HG03469 (cell line): ENCODE results near the gene LRP10.
"Not testable (repeated sequence)": the region's sequence is repeated elsewhere in the genome, so short reads cannot be mapped to it uniquely, and the experiment has no call there.

Experiments used
- ATAC-seq: cut with Tn5 transposase; IDR thresholded peaks from one replicate; pipeline ENCODE4 v1.9.1; 2021; ENCODE audit warnings: mild to moderate bottlenecking, moderate library complexity, moderate number of reproducible peaks; ENCODE audit not compliant: unreplicated experiment

The LRP10 gene

DNA sequence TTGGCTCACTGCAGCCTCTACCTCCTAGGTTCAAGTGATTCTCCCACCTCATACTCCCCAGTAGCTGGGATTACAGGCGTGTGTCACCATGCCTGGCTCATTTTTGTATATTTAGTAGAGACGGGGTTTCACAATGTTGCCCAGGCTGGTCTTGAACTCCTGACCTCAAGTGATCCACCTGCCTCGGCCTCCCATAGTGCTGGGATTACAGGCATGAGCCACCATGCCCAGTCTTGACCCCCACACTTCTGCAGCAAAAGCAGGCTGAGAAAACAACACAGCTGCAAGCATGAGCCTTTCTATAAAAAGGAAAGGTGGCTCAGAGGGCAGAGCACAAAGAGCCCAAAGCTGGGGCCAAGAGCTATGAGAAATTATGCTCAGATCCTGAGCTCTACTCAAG, 11.2 kb upstream of the LRP10 start:
- ATAC-seq, result not testable (repeated sequence)

DNA sequence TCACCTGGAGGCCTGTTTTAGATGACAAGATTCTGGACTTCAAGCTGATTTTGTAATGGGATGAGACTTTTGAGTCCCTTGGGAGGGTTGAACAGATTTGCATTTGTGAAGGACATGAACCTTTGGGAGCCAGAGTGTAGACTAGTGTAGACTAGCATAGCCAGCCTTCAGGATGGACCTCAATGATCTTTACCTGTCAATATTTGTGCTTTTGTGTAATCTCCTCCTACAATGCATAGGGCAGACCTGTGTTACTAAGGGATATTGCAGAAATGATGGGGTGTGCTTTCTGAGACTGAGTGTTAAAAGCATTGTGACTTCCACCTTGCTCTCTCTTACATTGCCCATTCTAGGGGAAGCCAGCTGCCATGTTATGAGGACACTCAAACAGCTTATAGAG, 9.9 kb upstream of the LRP10 start:
- no peak for ATAC-seq

DNA sequence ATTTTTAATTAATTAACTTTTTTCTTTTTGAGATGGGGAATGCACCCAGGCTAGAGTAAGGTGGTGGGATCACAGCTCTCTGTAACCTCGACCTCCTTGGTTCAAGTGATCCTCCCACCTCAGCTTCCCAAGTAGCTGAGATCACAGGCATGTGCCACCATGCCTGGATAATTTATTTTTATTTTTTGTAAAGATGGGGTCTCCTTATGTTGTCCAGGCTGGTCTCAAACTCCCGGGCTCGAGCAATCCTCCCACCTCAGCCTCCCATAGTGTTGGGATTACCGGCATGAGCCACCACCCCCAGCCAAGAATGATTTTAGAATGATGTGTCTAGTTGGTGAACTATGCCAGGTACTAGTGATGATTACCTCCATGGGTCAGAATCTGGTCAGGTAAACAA, 6.6 kb upstream of the LRP10 start:
- ATAC-seq, result no peak

DNA sequence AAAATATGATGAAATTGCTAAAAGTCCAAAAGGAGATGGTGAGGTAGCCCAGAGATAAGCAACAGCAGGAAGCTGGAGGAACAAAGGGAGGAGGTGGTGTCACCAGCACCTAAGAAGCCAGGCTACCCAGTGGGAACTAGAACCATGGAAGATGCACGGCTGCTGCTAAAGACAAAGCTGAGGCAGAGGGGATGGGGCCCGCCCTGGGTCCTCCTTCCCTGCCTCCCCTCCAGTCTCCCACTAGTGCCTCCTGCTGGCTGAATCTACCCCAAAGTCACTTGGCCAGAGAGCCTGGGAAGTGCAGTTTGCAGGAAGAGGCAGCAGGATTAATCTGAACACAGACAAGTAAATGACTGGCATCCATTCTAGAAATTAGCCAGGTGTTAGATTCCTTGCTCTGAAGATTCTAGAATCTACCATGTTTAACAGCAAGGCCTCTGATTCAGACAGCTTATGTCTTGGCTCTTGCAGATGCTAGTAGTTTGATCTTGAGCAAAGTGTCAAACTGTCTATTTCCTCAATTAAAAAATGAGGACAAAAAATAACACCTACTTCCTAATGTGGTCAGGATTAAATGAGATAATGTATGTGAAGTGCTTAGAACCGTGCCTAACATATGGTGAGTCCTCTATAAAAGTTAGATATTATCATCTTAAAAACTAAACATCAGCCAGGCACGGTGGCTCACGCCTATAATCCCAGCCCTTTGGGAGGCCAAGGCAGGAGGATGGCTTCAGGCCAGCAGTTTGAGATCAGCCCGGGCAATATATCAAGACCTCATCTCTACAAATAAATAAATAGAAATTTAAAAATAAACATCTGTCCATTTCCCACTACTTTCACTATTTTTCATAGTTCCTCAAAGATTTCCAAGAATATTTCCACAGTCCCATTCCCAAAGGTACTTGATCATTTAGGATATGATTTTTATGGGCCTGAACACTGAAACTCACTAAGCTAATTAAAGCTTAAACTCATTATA, 5.8 kb upstream of the LRP10 start:
- no peak for ATAC-seq

DNA sequence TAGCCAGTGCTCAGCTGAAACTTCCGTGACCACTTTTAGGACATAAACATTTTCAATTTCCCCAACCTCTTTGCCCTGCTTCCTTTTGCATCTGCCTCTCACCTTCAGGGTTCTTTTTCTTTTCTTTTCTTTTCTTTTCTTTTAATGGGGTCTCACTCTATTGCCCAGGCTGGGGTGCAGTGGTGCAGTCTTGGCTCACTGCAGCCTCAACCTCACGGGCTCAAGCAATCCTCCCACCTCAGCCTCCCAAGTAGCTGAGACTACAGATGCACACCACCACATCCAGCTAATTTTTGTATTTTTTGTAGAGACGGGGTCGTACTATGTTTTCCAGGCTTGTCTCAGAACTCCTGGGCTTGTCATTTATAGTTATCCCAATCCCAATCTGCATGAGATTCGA, 4.7 kb upstream of the LRP10 start:
- no peak for ATAC-seq

DNA sequence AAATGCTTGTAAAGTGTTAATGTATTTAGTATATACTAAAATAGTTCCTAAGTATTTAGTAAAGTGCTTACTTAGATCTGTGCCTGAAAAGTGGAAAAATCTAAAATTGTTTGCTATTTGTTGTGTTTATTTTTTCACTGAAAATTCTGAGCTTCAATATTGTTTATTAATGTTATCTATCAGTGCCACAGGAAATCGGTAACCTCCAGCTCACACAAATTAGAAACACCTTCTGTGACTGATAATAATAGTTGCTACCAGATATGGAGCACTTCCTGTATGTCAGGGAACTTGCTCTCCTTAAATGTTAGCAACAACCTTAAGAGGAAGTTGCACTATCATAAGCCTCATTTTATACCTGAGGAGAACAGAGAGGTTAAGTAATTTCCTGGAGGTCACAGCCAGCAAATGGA, 723 bp upstream of the LRP10 start:
- peak; percentile 41 for ATAC-seq

DNA sequence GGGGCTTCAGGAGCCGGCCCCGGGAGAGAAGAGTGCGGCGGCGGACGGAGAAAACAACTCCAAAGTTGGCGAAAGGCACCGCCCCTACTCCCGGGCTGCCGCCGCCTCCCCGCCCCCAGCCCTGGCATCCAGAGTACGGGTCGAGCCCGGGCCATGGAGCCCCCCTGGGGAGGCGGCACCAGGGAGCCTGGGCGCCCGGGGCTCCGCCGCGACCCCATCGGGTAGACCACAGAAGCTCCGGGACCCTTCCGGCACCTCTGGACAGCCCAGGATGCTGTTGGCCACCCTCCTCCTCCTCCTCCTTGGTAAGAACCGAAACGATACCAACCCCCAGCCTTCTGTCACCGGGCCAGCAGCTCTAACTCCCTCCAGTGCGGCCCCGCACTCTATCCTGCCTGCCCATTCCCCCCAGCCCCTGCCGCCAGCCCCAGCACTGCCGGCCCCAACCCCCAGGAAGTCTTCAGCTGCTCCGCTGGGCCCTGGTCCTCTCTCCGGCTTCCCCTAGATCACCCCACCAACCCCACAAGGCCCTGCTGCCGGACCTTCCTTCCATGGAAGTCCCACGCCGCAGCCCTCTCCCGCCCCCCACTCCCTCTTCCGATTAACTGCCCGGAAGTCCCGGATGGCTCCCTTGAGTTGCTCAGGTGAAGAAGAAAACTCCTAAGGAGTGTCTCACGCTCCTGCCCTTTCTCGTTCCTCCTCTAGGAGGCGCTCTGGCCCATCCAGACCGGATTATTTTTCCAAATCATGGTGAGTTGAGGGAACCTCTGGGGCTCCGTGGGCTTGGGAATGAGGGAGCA, 693 bp downstream of the LRP10 start:
- ATAC-seq, result no peak

DNA sequence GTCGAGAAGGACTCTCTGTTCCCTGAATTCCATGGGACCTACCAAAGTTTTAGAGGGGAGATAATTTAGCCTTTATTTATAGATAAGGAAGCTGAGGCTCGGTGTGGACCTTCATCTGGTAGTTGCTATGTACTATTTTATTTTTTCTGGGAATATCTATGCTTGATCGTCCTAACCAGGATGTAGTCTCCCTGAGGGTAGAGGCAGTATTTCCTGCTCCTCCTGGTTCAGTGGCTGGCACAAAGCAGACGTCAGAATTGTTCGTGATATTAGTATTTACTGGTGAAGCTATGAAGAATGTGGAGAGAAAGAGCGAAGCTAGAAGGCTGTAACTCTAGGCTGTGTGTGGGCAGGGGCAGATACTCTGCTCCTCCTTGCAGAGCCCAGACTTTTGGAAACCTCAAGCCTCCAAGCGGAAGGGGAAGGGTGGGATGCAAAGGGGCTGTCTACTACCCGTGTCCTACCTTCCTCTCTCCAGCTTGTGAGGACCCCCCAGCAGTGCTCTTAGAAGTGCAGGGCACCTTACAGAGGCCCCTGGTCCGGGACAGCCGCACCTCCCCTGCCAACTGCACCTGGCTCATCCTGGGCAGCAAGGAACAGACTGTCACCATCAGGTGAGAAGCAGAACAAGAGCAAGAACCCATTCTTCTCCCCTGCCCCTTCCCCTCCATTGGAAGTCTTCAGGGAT, 1.4 kb downstream of the LRP10 start:
- ATAC-seq, result no peak

DNA sequence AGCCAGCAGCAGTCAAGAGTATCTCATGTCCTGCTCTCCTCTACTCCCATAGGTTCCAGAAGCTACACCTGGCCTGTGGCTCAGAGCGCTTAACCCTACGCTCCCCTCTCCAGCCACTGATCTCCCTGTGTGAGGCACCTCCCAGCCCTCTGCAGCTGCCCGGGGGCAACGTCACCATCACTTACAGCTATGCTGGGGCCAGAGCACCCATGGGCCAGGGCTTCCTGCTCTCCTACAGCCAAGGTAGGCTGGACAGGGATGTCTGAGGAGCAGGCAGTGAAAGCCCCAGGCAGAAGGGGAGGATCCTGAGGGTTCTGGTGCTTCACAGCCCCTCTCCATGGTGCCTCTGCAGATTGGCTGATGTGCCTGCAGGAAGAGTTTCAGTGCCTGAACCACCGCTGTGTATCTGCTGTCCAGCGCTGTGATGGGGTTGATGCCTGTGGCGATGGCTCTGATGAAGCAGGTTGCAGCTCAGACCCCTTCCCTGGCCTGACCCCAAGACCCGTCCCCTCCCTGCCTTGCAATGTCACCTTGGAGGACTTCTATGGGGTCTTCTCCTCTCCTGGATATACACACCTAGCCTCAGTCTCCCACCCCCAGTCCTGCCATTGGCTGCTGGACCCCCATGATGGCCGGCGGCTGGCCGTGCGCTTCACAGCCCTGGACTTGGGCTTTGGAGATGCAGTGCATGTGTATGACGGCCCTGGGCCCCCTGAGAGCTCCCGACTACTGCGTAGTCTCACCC, 3.6 kb downstream of the LRP10 start:
- no peak for ATAC-seq

DNA sequence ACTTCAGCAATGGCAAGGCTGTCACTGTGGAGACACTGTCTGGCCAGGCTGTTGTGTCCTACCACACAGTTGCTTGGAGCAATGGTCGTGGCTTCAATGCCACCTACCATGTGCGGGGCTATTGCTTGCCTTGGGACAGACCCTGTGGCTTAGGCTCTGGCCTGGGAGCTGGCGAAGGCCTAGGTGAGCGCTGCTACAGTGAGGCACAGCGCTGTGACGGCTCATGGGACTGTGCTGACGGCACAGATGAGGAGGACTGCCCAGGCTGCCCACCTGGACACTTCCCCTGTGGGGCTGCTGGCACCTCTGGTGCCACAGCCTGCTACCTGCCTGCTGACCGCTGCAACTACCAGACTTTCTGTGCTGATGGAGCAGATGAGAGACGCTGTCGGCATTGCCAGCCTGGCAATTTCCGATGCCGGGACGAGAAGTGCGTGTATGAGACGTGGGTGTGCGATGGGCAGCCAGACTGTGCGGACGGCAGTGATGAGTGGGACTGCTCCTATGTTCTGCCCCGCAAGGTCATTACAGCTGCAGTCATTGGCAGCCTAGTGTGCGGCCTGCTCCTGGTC, 4.3 kb downstream of the LRP10 start:
- ATAC-seq, result no peak

DNA sequence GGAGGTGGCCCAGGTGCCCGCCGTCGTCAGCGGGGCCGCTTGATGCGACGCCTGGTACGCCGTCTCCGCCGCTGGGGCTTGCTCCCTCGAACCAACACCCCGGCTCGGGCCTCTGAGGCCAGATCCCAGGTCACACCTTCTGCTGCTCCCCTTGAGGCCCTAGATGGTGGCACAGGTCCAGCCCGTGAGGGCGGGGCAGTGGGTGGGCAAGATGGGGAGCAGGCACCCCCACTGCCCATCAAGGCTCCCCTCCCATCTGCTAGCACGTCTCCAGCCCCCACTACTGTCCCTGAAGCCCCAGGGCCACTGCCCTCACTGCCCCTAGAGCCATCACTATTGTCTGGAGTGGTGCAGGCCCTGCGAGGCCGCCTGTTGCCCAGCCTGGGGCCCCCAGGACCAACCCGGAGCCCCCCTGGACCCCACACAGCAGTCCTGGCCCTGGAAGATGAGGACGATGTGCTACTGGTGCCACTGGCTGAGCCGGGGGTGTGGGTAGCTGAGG, 5.5 kb downstream of the LRP10 start:
- ATAC-seq, result no peak

DNA sequence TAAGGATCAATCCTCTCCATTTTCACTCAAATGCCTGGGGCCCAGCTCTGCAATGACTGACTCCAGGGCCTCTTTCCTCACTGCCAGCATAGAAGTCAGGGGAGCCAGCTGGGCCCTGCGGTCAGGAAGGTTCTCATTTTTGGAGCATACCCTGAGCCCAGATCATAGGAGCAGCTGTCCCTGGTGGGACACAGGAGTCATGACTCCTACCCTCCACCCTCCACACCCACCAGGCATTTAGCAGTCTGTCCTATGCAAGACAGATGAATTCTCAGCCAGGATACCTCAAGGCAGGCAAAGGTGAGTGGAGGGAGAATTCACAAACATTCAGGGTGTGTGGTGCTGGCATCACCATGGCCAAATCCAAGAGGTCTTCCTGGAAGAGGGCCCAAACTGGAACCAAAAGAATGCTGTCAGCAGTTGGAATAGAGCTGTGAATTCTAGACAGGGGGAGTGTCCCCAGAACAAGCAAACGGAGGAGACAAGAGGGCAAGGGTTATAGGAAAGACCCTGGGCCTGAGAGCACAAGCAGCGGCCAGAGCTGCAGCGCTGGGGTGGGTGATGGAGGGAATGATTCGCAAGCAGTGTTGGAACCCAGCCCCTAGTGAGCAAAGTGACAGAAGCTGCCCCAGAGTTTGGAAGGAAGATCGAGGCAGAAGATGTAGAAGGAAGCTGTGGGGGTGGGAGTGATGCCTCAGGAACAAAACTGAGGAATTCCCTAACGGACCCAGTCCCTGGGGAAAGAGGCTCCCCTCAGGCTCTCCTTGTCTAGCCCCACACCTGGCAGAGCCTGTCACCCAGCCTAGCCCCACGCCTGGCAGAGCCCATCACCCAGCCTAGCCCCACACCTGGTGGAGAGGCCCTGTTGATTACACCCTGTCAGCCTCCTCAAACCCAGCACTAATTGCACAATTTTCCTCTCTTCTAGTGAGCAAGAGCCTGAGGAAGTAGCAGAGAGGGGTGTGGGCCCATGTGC, 7.0 kb downstream of the LRP10 start:
- ATAC-seq, result no peak

DNA sequence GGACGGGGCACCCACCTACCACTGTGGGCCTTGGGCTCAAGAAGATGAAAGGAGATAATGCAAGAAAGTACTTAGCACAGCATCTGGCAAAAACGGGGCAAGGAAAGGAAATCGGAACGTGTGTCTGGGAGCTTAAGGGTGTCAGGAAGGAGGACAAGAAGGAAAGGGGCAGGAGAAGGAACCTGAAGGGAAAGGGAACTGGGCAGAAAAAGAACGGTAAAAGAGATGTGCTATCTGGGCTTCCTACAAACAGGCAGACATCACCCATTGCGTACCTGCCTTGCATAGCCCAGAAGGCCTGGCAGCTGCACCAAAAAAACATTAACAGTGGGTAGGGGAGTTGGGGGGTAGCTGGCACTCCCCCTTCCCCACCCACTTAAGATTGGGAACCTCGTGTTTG, 10.5 kb downstream of the LRP10 start:
- no peak for ATAC-seq

DNA sequence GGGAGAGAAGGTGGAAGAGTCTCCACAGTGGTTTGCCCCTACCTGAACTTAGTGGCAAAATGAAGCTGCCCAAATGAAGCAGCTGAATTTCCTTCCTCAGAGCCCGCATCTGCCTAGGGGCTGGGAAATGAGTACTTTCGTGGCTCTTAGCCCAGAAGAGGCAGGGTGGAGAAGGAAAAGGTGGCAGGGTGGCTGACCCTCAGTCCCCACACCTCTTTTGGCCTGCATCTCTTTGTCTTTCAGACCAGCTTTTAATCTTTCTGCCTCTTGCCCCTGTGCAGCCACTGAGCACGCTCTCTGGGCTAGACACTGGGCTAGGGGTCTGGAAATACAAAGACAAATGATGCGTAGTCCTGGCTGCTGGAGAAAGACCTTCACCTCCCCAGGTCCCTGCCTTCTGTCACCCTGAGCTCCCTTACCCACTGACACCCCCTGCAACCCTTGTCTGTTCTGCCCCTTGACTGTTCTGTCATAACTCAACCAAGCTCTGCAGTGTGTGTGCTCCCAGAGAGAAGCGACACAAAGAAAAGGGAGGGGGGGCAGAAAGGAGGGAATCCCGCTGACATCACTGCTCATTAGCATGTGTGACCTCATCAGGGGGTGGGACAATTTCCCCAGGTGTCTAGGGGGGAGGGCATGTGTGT, 11.1 kb downstream of the LRP10 start:
- ATAC-seq, result no peak

DNA sequence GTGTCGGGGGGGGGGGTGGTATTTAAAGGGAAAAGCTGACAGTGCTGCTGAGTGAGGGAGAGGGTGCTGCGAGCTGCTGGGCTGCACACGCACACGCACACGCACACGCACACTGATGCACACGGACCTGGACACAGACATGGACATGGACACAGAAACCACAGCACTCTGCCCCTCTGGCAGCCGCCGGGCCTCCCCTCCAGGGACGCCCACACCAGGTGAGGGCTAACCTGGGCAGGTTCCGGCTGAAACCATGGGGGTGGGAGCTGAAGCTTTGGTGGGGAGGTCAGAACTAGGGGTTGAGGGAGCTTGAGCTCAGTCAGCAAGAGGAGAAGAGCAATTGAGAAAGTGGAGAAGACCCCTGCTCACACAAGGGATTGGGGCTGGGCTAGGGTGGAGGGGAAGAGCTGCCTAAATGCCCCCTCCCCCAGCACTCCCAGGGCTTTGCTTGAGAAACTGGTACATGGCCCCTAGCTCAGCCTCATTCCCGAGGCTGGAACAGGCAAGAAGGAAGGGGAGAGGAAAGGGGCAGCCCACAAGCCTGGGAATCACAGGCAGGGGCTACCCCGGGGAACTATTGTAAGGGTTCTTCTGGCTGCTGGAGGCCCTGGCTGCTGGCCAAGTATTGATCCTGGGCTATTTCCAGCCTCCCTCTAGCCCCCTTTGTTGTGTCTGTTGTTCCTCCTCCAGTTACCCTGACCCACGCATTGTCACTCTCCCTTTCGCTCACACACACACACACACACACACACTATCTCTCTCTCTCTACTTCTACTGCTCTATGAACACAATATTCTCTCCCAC, 11.8 kb downstream of the LRP10 start, which contains the start of gene REM2:
TSS of gene REM2 (plus strand) at position 50 of the 804 bp plus-strand sequence. CDS start at position 116, 66 bp downstream.
- ATAC-seq, result no peak

DNA sequence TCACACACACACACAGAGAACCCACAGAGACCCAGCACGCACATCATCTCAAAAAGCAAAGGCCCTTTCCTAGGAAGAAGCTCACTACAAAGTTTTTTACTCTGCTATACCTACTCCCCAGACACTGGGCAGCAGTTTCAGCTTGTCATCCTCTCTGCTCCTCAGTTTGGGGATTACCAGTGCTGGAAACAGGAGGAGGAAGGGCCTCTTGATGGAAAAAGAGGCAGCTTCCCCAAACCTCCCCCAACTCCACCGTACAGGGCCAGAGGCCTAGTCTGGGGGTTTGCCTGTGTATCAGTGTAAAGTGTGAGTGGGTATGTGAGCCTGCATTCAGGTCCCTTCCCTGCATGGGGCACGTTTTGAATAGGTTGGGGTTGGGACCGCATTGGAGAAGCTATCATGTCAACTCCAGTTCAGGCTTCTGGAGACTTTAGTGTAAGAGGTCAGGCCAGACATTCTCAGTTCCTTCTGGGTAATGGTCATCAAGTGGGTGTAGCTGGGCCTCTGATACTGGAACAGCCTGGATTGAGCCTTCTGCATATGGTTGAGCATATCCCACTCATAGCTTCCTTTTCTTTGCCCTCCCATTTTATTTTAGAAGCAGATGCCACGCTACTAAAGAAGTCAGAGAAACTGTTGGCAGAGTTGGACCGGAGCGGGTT, 12.7 kb downstream of the LRP10 start:
- no peak for ATAC-seq
